Stimulated activated CD4-positive, alpha-beta T cell treated with anti-CD3 and anti-CD28 coated beads, Interleukin-2, amount 100 ng/mL, for 4 hours (primary cell): Measurements from ENCODE around the gene TRAK1.

Source experiments
- DNase-seq: peaks from one replicate; pipeline ENCODE4 v3.0.0-alpha.2; 2020; ENCODE audit warnings: low read depth

The TRAK1 gene

GRCh38 chr3:42068303-42069088, 22.7 kb upstream of the TRAK1 start:
- no peak for DNase-seq

GRCh38 chr3:42070089-42070488, 21.1 kb upstream of the TRAK1 start:
- DNase-seq = no peak

- no peak for DNase-seq
Measured at GRCh38 chr3:42070524-42070923, 20.6 kb upstream of the TRAK1 start.

- DNase-seq = no peak
Measured at GRCh38 chr3:42071904-42072812, 19.0 kb upstream of the TRAK1 start.

GRCh38 chr3:42072831-42073301, 18.3 kb upstream of the TRAK1 start:
- DNase-seq = no peak

- no peak for DNase-seq
Measured at GRCh38 chr3:42077785-42078184, 13.4 kb upstream of the TRAK1 start.

GRCh38 chr3:42078677-42079076, 12.5 kb upstream of the TRAK1 start:
- no peak for DNase-seq

- no peak for DNase-seq
Measured at GRCh38 chr3:42079701-42080452, 11.3 kb upstream of the TRAK1 start.

- DNase-seq = peak; percentile 8
Measured at GRCh38 chr3:42080453-42080872, 10.7 kb upstream of the TRAK1 start.

GRCh38 chr3:42081838-42082473, 9.2 kb upstream of the TRAK1 start:
- no peak for DNase-seq

- DNase-seq = no peak
Measured at GRCh38 chr3:42084586-42084985, 6.6 kb upstream of the TRAK1 start.

- no peak for DNase-seq
Measured at GRCh38 chr3:42085641-42086376, 5.3 kb upstream of the TRAK1 start.

- DNase-seq = no peak
Measured at GRCh38 chr3:42088803-42089530, 2.2 kb upstream of the TRAK1 start.

GRCh38 chr3:42092006-42092405, 849 bp downstream of the TRAK1 start:
- DNase-seq = no peak

- DNase-seq = no peak
Measured at GRCh38 chr3:42094128-42094527, 3.0 kb downstream of the TRAK1 start.

- DNase-seq = no peak
Measured at GRCh38 chr3:42094691-42095391, 3.7 kb downstream of the TRAK1 start.

GRCh38 chr3:42095540-42095939, 4.4 kb downstream of the TRAK1 start:
- DNase-seq = no peak

- peak; percentile 47 for DNase-seq
Measured at GRCh38 chr3:42096796-42097565, 5.8 kb downstream of the TRAK1 start.

- DNase-seq = no peak
Measured at GRCh38 chr3:42097566-42097946, 6.4 kb downstream of the TRAK1 start.
